Brain microvascular endothelial cell (primary cell): ENCODE measurements around the gene OTOG.

Source experiments
- DNase-seq: peaks from one replicate; pipeline ENCODE4 v3.0.0-alpha.2; 2020
- H3K27ac ChIP-seq: fragments of 250-450 bp; sonication (Bioruptor Pico); 2 replicates; pipeline ENCODE4 v1.5.1; 2020; ENCODE audit warnings: mild to moderate bottlenecking, moderate library complexity
- H3K27me3 ChIP-seq: fragments of 250-450 bp; sonication (Bioruptor Pico); replicated peaks from 2 replicates; pipeline ENCODE4 v1.5.1; 2020; ENCODE audit warnings: mild to moderate bottlenecking
- H3K36me3 ChIP-seq: fragments of 250-450 bp; sonication (Bioruptor Pico); replicated peaks from 2 replicates; pipeline ENCODE4 v1.5.1; 2020; ENCODE audit warnings: mild to moderate bottlenecking
- H3K4me3 ChIP-seq: 2 replicates; pipeline ENCODE4 v1.5.1; 2011; ENCODE audit warnings: low read depth, mild to moderate bottlenecking, control low read depth, low read length, moderate library complexity
- CTCF ChIP-seq: IDR thresholded peaks from 2 replicates; pipeline ENCODE4 v1.5.1; 2011; ENCODE audit warnings: low read depth, mild to moderate bottlenecking, moderate library complexity, low read length, control low read depth, inconsistent platforms; ENCODE audit errors: missing control alignments
- in situ Hi-C: cut with HindIII; loops from 2 replicates; pipeline ENCODE4 v1.10.0; 2017; ENCODE audit warnings: low sequenced_read_pairs, low pct_ligation_motif_present

OTOG gene

GRCh38 chr11:17521106-17521900, 25.8 kb upstream of the OTOG start:
- Histone ChIP-seq H3K36me3 (no peaks in the 10 kb centered on the region), H3K27ac (no peak overlapping the region), H3K4me3 (no peak overlapping the region), H3K27me3 (no peaks in the 10 kb centered on the region)
- TF ChIP-seq CTCF = no peak
- DNase-seq = no peak
- in situ Hi-C loops = no loop called here

GRCh38 chr11:17522655-17523054, 24.4 kb upstream of the OTOG start:
- no peak for TF ChIP-seq CTCF
- Histone ChIP-seq H3K36me3 (no peaks in the 10 kb centered on the region), H3K27ac (no peak overlapping the region), H3K27me3 (no peaks in the 10 kb centered on the region), H3K4me3 (no peak overlapping the region)
- DNase-seq = no peak
- in situ Hi-C loops = no loop called here

- no peak for TF ChIP-seq CTCF
- in situ Hi-C loops = no loop called here
Measured at GRCh38 chr11:17524221-17524620, 22.8 kb upstream of the OTOG start.

GRCh38 chr11:17525570-17525969, 21.5 kb upstream of the OTOG start:
- no peak for TF ChIP-seq CTCF
- in situ Hi-C loops = no loop called here
- Histone ChIP-seq H3K4me3 (no peak overlapping the region), H3K27me3 (peaks cover 12% of the 10 kb centered on the region), H3K27ac (no peak overlapping the region), H3K36me3 (no peaks in the 10 kb centered on the region)
- DNase-seq = no peak

More at GRCh38 chr11:17524221-17524620, 22.8 kb upstream of the OTOG start:
- Histone ChIP-seq H3K4me3 (no peak overlapping the region), H3K27me3 (peaks cover 5% of the 10 kb centered on the region), H3K36me3 (no peaks in the 10 kb centered on the region), H3K27ac (no peak overlapping the region)
- no peak for DNase-seq

GRCh38 chr11:17526326-17526725, 20.7 kb upstream of the OTOG start:
- in situ Hi-C loops = no loop called here

More at GRCh38 chr11:17526326-17526725, 20.7 kb upstream of the OTOG start:
- Histone ChIP-seq H3K27me3 (peaks cover 12% of the 10 kb centered on the region), H3K4me3 (no peak overlapping the region), H3K27ac (no peak overlapping the region), H3K36me3 (no peaks in the 10 kb centered on the region)
- no peak for TF ChIP-seq CTCF
- no peak for DNase-seq
